ENCODE data around the gene GPRIN1. TPM values are rescaled to one million over a fixed set of nuclear protein-coding genes. Genes with fewer than 3 reads are reported as not detected.

GPRIN1 gene
- total and polyA plus RNA-seq, 4 donors, result 0.23 to 0.50 (median 0.30) TPM; not detected in 1

DNA sequence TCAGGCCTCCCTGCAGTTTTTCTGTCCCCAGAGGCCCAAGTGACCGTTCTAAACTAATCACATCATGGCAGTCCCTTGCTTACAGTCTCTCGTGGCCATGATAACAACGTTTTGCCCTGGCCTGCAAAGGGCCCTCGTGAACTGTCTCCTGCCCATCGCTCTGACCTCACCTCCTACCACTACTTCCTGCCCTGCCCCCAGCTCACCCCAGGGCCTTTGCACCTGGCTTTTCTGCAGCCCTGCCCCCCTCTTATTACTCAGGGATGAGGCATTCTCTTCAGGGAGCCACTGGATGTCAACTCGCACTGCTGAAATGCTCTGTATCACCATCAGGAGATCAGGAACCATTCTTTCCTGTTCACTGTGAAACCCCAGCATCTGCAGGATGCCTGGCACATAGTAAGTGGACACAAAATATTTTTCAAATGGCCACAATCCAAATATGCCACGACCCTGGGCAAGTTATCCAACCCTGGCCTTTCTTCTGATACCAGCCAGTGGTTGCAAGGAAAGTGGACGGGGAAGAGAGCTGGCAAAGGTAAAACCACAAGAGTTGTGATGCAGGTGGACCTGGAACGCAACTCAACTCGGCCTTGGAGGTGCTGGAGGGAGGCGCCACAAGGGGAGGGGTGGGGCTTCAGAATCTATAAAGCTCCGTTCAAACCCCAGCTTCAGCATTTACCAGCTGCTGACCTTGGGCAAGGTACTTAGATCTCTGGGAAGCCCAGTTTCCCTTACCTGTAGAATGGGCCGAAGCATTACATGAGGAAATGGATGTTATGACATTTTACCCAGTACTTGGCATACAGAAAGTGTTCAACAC is 18.7 kb upstream of the GPRIN1 start:
- no peak for DNase-seq (ENCODE audit: low spot score)
- H3K4me3 ChIP-seq (ENCODE audit: low read depth in 1 of 3, low read length in 3 of 3), result no peak overlapping the region
- 50% methylated on average over 13 of the region's 13 CpGs for WGBS
- peaks cover 4 to 27% (median 7%) of the 10 kb centered on the region in 4 donors for H3K27me3 ChIP-seq (ENCODE audit: control insufficient read depth in 4 of 4, insufficient read depth in 4 of 4, low read length in 3 of 4)
- TF ChIP-seq, protein P1, sequence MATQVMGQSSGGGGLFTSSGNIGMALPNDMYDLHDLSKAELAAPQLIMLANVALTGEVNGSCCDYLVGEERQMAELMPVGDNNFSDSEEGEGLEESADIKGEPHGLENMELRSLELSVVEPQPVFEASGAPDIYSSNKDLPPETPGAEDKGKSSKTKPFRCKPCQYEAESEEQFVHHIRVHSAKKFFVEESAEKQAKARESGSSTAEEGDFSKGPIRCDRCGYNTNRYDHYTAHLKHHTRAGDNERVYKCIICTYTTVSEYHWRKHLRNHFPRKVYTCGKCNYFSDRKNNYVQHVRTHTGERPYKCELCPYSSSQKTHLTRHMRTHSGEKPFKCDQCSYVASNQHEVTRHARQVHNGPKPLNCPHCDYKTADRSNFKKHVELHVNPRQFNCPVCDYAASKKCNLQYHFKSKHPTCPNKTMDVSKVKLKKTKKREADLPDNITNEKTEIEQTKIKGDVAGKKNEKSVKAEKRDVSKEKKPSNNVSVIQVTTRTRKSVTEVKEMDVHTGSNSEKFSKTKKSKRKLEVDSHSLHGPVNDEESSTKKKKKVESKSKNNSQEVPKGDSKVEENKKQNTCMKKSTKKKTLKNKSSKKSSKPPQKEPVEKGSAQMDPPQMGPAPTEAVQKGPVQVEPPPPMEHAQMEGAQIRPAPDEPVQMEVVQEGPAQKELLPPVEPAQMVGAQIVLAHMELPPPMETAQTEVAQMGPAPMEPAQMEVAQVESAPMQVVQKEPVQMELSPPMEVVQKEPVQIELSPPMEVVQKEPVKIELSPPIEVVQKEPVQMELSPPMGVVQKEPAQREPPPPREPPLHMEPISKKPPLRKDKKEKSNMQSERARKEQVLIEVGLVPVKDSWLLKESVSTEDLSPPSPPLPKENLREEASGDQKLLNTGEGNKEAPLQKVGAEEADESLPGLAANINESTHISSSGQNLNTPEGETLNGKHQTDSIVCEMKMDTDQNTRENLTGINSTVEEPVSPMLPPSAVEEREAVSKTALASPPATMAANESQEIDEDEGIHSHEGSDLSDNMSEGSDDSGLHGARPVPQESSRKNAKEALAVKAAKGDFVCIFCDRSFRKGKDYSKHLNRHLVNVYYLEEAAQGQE (IDR thresholded peaks at IDR 0.05), result no peak
- TF ChIP-seq HNF4A (conservative IDR thresholded peaks at IDR 0.05) (no peak), FOXA1 (IDR thresholded peaks at IDR 0.05) (no peak), FOXA2 (IDR thresholded peaks at IDR 0.05) (no peak)
- no peaks in the 10 kb centered on the region for H3K9me3 ChIP-seq (ENCODE audit: control insufficient read depth in 4 of 4, low read length in 3 of 4)
- no peak overlapping the region for H3K27ac ChIP-seq (ENCODE audit: low read depth in 1 of 2, low read length in 2 of 2)
- H3K4me1 ChIP-seq (ENCODE audit: control insufficient read depth in 4 of 4, insufficient read depth in 4 of 4, low read length in 3 of 4), result peaks cover 0 to 5% (median 5%) of the 10 kb centered on the region in 4 donors
- H3K36me3 ChIP-seq (ENCODE audit: control insufficient read depth in 4 of 4, insufficient read depth in 3 of 4, low read depth in 1 of 4, low read length in 3 of 4), result no peaks in the 10 kb centered on the region
- H3K9ac ChIP-seq (ENCODE audit: low read depth in 1 of 2, low read length in 2 of 2), result no peak overlapping the region

DNA sequence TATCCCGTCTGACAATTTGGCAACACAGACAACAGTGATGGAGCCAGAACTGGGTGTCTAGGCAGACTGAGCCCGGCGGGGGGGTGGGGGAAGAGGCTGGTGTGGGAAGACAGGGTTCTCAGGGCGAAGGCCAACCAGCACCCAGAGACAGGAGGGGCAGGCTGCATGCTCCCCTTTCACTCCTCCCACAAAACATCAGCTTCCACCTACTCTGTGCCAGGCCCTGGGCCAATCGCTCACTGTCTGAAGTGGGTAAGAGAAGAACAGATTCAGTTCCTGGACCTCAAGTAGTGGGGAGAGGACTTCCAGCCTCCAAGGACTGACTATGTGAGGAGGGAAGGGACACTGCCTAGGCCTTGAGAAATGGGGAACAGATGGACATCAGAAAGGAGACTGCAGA is 17.6 kb upstream of the GPRIN1 start:
- TF ChIP-seq, protein P2, sequence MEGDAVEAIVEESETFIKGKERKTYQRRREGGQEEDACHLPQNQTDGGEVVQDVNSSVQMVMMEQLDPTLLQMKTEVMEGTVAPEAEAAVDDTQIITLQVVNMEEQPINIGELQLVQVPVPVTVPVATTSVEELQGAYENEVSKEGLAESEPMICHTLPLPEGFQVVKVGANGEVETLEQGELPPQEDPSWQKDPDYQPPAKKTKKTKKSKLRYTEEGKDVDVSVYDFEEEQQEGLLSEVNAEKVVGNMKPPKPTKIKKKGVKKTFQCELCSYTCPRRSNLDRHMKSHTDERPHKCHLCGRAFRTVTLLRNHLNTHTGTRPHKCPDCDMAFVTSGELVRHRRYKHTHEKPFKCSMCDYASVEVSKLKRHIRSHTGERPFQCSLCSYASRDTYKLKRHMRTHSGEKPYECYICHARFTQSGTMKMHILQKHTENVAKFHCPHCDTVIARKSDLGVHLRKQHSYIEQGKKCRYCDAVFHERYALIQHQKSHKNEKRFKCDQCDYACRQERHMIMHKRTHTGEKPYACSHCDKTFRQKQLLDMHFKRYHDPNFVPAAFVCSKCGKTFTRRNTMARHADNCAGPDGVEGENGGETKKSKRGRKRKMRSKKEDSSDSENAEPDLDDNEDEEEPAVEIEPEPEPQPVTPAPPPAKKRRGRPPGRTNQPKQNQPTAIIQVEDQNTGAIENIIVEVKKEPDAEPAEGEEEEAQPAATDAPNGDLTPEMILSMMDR (IDR thresholded peaks at IDR 0.05; ENCODE audit: low read depth, low read length, missing input control), result no peak
- TF ChIP-seq RAD21 (IDR thresholded peaks at IDR 0.05) (no peak), SP1 (IDR thresholded peaks at IDR 0.05) (no peak), FOXA2 (IDR thresholded peaks at IDR 0.05) (no peak), RXRA (IDR thresholded peaks at IDR 0.05) (no peak)
- TF ChIP-seq, protein P3, sequence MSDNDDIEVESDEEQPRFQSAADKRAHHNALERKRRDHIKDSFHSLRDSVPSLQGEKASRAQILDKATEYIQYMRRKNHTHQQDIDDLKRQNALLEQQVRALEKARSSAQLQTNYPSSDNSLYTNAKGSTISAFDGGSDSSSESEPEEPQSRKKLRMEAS (IDR thresholded peaks at IDR 0.05), result no peak
- TF ChIP-seq, protein P1 (IDR thresholded peaks at IDR 0.05), result no peak
- Histone ChIP-seq H3K4me3 (ENCODE audit: low read depth in 1 of 3, low read length in 3 of 3) (no peak overlapping the region), H3K9me3 (ENCODE audit: control insufficient read depth in 4 of 4, low read length in 3 of 4) (no peaks in the 10 kb centered on the region), H3K27ac (ENCODE audit: low read depth in 1 of 2, low read length in 2 of 2) (no peak overlapping the region), H3K9ac (ENCODE audit: low read depth in 1 of 2, low read length in 2 of 2) (no peak overlapping the region), H3K4me1 (ENCODE audit: control insufficient read depth in 4 of 4, insufficient read depth in 4 of 4, low read length in 3 of 4) (peaks cover 0 to 5% (median 5%) of the 10 kb centered on the region in 4 donors), H3K27me3 (ENCODE audit: control insufficient read depth in 4 of 4, insufficient read depth in 4 of 4, low read length in 3 of 4) (peaks cover 4 to 27% (median 7%) of the 10 kb centered on the region in 4 donors), H3K36me3 (ENCODE audit: control insufficient read depth in 4 of 4, insufficient read depth in 3 of 4, low read depth in 1 of 4, low read length in 3 of 4) (no peaks in the 10 kb centered on the region)
- WGBS, result 68% methylated on average over 5 of the region's 5 CpGs
- no peak for DNase-seq (ENCODE audit: low spot score)

All from liver (tissue), 9 donors.